ENCODE results near the gene MUC5AC. TPM values are rescaled to one million over a fixed set of nuclear protein-coding genes. Genes with fewer than 3 reads are reported as not detected.

MUC5AC gene
- total RNA-seq, 3 donors from 2014 or later = 0.03 to 0.63 TPM; not detected in 1

DNA sequence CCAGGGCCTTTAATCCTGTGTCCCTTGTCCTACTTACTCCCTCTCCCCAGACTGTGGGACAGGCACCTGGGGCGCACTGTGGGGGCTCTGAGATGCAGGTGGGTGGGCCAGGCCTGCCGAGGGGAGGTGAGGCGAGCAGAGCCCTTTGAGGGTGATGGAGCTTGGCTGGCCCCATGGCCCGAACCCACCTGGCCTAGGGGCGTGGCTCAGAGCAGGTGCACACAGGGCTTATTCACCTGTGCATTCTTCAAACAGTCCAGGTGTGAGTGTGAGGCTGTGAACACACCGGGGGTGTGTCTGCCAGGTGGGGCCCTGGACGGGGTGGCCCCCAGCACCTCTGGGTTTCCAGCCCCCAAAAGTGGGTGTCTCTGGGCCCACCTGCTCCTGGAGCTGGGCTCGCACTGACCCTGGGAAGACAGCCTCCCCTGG, 9.0 kb upstream of the MUC5AC start:
- Histone ChIP-seq H3K36me3 (ENCODE audit: low read depth) (no peaks in the 10 kb centered on the region), H3K4me1 (ENCODE audit: low read depth) (peaks cover 2% of the 10 kb centered on the region), H3K9me3 (no peaks in the 10 kb centered on the region), H3K4me3 (no peak overlapping the region)
- intact Hi-C loops (cut with DNase I, micrococcal nuclease) = no loop called here
- TF ChIP-seq, protein P1, sequence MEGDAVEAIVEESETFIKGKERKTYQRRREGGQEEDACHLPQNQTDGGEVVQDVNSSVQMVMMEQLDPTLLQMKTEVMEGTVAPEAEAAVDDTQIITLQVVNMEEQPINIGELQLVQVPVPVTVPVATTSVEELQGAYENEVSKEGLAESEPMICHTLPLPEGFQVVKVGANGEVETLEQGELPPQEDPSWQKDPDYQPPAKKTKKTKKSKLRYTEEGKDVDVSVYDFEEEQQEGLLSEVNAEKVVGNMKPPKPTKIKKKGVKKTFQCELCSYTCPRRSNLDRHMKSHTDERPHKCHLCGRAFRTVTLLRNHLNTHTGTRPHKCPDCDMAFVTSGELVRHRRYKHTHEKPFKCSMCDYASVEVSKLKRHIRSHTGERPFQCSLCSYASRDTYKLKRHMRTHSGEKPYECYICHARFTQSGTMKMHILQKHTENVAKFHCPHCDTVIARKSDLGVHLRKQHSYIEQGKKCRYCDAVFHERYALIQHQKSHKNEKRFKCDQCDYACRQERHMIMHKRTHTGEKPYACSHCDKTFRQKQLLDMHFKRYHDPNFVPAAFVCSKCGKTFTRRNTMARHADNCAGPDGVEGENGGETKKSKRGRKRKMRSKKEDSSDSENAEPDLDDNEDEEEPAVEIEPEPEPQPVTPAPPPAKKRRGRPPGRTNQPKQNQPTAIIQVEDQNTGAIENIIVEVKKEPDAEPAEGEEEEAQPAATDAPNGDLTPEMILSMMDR (IDR thresholded peaks at IDR 0.05) = no peak
- DNase-seq (peak; percentile 44 to 59 (median 49)), ATAC-seq (peak; percentile 68)

DNA sequence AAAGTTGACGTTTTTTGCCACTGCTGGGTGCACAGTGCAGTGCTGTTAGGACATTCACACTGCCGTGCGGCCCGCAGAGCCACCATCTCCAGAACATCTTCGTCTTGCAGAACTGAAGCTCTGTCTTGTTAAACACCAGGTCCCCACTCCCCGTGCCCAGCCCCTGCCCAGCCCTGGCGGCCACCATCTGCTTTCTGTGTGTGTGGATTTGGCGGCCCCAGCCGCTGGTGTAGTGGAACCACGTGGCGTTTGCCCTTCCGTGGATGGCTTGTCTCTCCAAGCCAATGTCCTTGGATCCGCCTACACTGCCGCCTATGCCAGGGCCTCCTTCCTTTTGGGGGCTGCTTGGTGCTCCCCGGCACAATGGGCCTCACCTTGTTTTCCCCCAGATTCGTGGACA, 8.2 kb upstream of the MUC5AC start:
- intact Hi-C loops (cut with DNase I, micrococcal nuclease) = no loop called here
- Histone ChIP-seq H3K4me3 (no peak overlapping the region), H3K36me3 (ENCODE audit: low read depth) (no peaks in the 10 kb centered on the region), H3K4me1 (ENCODE audit: low read depth) (peaks cover 2% of the 10 kb centered on the region), H3K9me3 (no peaks in the 10 kb centered on the region)
- DNase-seq (no peak), ATAC-seq (no peak)
- TF ChIP-seq, protein P1 (IDR thresholded peaks at IDR 0.05) = no peak

GRCh38 chr11:1150116-1150515, 7.6 kb upstream of the MUC5AC start:
- peaks cover 2% of the 10 kb centered on the region for H3K4me1 ChIP-seq (ENCODE audit: low read depth)
- intact Hi-C loops (cut with DNase I, micrococcal nuclease) = no loop called here
- H3K4me3 ChIP-seq = no peak overlapping the region
- DNase-seq = no peak
- TF ChIP-seq, protein P1 (IDR thresholded peaks at IDR 0.05) = no peak
- H3K36me3 ChIP-seq (ENCODE audit: low read depth) = no peaks in the 10 kb centered on the region
- ATAC-seq = no peak
- no peaks in the 10 kb centered on the region for H3K9me3 ChIP-seq

DNA sequence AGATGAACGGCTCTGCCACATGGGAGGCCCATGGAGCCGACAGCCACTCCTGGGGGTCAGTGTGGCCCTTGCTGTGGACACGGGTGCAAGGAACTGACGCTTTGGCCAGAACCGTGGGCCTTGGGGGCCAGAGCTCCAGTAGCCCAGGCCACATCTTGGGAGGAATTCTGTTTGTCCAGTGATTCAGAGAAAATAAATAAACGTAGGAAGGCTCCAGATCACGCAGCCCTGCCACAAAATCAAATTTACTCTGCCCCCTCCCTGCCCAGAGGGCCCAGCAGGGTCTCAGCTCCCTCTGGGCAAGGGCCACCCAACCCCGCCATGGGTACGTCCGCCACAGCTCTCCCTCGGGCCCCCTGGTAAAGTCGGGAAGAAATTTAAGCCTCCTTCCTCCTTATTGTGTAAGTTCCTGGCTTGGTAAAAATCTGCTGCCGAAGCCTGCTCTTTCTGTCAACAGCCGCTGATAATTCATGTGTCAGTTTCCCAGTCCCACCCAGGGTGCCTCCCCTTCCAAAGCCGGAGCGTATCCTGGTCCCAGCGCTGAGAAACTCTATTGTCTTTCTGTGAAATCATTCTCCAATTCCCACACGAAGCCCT, 6.9 kb upstream of the MUC5AC start:
- ATAC-seq (peak; percentile 55), DNase-seq (peak in 2 of 3 donors; percentile 36 to 49)
- no peaks in the 10 kb centered on the region for H3K9me3 ChIP-seq
- TF ChIP-seq, protein P1 (IDR thresholded peaks at IDR 0.05) = no peak
- no peak overlapping the region for H3K4me3 ChIP-seq
- intact Hi-C loops (cut with DNase I, micrococcal nuclease) = no loop called here
- peaks cover 2% of the 10 kb centered on the region for H3K4me1 ChIP-seq (ENCODE audit: low read depth)
- H3K36me3 ChIP-seq (ENCODE audit: low read depth) = no peaks in the 10 kb centered on the region

DNA sequence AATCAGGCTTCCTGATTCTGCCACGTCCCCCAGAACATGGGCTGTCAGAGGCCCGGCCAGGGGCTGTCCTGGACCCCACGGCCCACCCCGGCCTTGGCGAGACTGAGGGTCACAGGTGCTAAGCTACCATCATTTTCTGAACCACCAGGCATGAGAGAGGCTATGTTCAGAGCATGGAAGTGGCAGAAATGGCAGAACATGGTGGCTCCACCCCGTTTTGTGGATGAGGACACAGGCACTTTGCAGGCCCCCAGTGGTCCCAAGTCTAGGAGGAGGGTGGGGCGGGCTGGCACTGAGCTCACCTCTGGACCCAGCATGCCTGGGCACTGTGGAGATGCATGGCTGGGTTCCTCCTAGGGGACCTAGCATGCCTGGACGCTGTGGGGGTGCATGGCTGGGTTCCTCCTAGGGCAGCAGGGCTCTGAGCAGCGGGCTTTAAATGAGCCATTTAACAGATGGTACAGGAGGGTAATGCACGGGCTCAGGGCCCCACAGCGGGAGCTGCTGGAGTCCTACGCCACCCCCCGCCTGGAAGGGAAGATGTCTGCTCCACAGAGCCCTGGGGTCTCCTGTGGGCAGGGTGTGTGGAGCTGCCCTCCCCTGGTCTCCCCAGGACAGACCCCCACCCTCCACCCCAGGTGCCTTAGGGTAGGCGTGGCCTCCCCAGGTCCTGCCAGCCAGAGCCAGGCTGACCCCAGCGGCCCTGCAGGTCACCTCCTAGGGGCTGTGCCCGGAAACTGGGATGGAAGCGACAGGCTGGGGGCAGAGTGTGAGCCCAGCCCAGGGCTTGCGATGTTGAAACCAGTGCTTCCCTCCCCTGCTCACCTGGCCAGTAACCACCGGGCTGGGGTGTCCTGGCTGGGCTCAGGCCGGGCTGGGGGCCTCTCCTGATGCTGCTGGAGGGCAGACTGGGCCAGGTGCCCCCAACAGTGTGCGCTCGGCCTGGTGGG, 6.1 kb upstream of the MUC5AC start:
- Histone ChIP-seq H3K4me3 (no peak overlapping the region), H3K4me1 (ENCODE audit: low read depth) (peaks cover 2% of the 10 kb centered on the region), H3K9me3 (no peaks in the 10 kb centered on the region), H3K36me3 (ENCODE audit: low read depth) (no peaks in the 10 kb centered on the region)
- ATAC-seq (peak; percentile 8), DNase-seq (peak in 2 of 3 donors; percentile 27 to 50)
- TF ChIP-seq, protein P1 (IDR thresholded peaks at IDR 0.05) = no peak
- intact Hi-C loops (cut with DNase I, micrococcal nuclease) = no loop called here

All from mucosa of descending colon (tissue), 3 donors.